Activated T-helper 2 cell treated with anti-CD3 and anti-CD28 coated beads, Interferon-gamma antibody, Interleukin-2, Interleukin-4, amounts not matched to agents 10 μg/mL and 5 μg/mL and 100 μg/mL, durations not matched to agents 14 hours and 24 hours and 36 hours (primary cell): ENCODE measurements around the gene NLN. TPM values are rescaled to one million over a fixed set of nuclear protein-coding genes. Genes with fewer than 3 reads are reported as not detected.
A peak's percentile ranks its signal among the peaks of the same experiment; 100 is the strongest.
"Not testable (repeated sequence)": the region's sequence is repeated elsewhere in the genome, so short reads cannot be mapped to it uniquely, and the experiment has no call there.

Experiments used
- DNase-seq: peaks from one replicate; pipeline ENCODE4 v3.0.0; 2021; ENCODE audit warnings: low spot score
- H3K27ac Mint-ChIP-seq: one replicate; pipeline ENCODE4 v1.8.0; 2021; ENCODE audit warnings: mixed read lengths
- H3K27me3 Mint-ChIP-seq: one replicate; pipeline ENCODE4 v1.8.0; 2021; ENCODE audit warnings: low read depth, mixed read lengths
- H3K36me3 Mint-ChIP-seq: one replicate; pipeline ENCODE4 v1.8.0; 2021; ENCODE audit warnings: low read depth, mixed read lengths
- H3K4me1 Mint-ChIP-seq: one replicate; pipeline ENCODE4 v1.8.0; 2021; ENCODE audit warnings: low read depth, mixed read lengths
- H3K4me3 Mint-ChIP-seq: one replicate; pipeline ENCODE4 v1.8.0; 2021; ENCODE audit warnings: low read depth, mild to moderate bottlenecking, moderate library complexity, mixed read lengths
- H3K9me3 Mint-ChIP-seq: one replicate; pipeline ENCODE4 v1.8.0; 2021; ENCODE audit warnings: mixed read lengths
- intact Hi-C: fragments of 100-400 bp; cut with micrococcal nuclease; formaldehyde crosslinking; loops from one replicate; pipeline ENCODE4 v1.15.1; 2023
- total RNA-seq: library from RNA; stranded (reverse); gene quantifications from 2 replicates; pipeline ENCODE4 v1.2.3, GENCODE V29; 2022

Gene NLN
- 22.5 and 22.8 TPM in 2 replicates for total RNA-seq

DNA sequence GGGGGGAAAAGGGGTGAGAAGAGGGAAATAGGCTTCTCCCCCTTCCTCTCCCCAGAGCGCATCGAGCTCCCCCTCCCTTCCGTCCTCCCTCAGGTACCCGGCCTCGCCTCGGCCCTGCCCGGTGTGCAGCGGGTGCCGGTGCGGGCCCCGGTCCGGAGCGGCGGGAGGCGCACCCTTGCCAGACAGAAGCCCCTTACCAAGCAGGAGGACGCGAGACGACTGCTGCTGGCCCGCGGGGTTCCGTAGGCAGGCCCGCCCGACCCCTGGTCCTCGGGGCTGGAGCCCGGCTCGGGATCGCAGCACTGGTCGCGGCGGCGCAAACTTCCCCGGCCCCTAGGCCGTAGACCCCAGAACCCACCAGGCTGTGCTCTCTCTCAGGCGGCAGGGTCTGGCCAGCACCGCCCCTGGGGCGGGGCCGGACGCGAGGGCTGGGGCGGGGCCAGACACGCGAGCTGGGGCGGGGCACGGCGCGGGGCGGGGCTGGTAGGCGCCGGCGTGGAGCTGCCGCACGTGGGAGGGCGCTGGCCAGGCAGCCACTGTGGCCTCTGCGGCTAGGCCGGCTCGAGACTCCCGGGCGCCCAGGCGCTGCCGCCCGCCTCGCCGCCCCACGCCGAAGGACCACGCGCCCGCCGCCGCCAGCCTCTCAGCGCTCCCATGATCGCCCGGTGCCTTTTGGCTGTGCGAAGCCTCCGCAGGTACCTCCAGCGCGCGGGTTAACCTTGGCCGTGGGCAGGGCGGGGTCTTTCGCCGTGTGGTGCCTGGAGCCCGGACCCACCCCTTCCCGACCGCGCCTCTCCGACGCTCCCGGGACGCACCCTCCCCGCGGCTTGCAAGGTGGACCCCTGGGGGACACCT, at the start of gene NLN, which contains the start of gene SGTB:
NLN (plus strand) TSS at position 486 of the 855 bp plus-strand sequence; CDS start at position 655, 169 bp downstream.
SGTB (minus strand) TSS at position 390 of the 855 bp plus-strand sequence. CDS start 1,302 bp downstream, outside the sequence.
- intact Hi-C loops: loop anchor here (1.0 to 5.0 kb wide), 6 partner anchors 97 to 1480 kb away; partner anchors contain the start of genes ADAMTS6, CENPK, ERBIN and PPWD1
- Mint-ChIP-seq H3K27me3 (no peaks in the 10 kb centered on the region), H3K9me3 (no peaks in the 10 kb centered on the region), H3K27ac (peak within 1 kb of the TSS; percentile 88), H3K4me1 (peaks cover 29% of the 10 kb centered on the region), H3K36me3 (peaks cover 3% of the 10 kb centered on the region), H3K4me3 (peak within 1 kb of the TSS; percentile 93)
- DNase-seq: peak; percentile 79

DNA sequence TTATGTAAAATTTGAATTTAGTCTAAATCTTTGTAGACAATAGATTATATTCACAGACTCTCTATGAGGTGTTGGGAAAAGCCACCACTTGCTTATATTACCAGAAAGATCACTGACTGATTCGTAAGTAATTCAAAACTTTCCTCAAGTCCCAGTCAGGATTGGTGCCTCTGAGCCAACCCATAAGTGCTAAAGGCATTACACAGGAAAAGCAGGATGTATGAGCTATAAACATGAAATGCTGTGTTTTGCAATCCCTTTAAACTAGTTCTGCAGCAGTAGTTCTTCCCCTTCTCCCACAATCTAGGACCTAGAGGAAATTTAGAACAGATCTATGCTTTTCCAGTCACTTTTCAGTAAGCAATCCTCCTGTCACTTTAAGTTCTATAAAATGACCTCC, 49.2 kb upstream of the NLN start:
- no peaks in the 10 kb centered on the region for H3K4me1 Mint-ChIP-seq
- H3K4me3 Mint-ChIP-seq: no peak overlapping the region
- H3K27ac Mint-ChIP-seq: no peak overlapping the region
- peaks cover 15% of the 10 kb centered on the region for H3K36me3 Mint-ChIP-seq
- no peaks in the 10 kb centered on the region for H3K27me3 Mint-ChIP-seq
- no peak for DNase-seq
- intact Hi-C loops: no loop called here
- no peaks in the 10 kb centered on the region for H3K9me3 Mint-ChIP-seq

DNA sequence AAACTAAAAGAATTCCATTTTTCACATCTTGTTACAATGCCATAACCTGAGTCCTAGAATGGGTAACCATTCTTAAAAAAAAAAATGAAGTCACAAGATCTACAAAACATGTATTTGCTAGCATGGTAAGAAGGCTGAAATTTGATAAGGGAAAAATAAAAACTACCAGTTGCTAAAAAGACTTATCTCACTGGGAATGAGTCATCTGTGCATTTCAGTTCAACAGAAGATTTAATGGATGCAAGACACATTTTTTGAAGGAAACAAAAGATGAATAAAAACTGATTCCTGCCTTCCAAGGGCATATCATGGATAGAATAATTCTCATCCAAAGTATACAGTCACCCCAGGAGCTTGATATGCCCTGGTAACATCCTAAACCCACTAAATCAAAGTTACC, 47.3 kb upstream of the NLN start:
- Mint-ChIP-seq H3K27ac (no peak overlapping the region), H3K36me3 (peaks cover 22% of the 10 kb centered on the region)
- intact Hi-C loops: no loop called here

DNA sequence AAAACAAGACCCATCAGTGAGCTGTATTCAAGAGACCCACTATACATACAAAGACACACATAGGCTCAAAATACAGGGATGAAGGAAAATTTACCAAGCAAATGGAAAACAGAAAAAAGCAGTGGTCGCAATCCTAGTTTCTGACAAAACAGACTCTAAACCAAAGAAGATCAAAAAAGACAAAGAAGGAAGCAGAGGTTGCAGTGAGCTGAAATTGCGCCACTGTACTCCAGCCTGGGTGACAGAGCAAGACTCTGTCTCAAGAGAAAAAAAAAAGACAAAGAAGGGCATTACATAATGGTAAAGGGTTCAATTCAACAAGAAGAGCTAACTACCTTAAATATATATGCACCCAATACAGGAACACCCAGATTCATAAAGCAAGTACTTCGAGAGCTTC, 45.9 kb upstream of the NLN start:
- H3K4me3 Mint-ChIP-seq, H3K9me3 Mint-ChIP-seq, H3K4me1 Mint-ChIP-seq, intact Hi-C loops, DNase-seq, H3K27ac Mint-ChIP-seq, H3K27me3 Mint-ChIP-seq: not testable (repeated sequence)
- peaks cover 30% of the 10 kb centered on the region for H3K36me3 Mint-ChIP-seq

More for the DNA sequence above, 47.3 kb upstream of the NLN start:
- Mint-ChIP-seq H3K9me3 (no peaks in the 10 kb centered on the region), H3K4me3 (no peak overlapping the region), H3K4me1 (no peaks in the 10 kb centered on the region), H3K27me3 (no peaks in the 10 kb centered on the region)
- DNase-seq: no peak

DNA sequence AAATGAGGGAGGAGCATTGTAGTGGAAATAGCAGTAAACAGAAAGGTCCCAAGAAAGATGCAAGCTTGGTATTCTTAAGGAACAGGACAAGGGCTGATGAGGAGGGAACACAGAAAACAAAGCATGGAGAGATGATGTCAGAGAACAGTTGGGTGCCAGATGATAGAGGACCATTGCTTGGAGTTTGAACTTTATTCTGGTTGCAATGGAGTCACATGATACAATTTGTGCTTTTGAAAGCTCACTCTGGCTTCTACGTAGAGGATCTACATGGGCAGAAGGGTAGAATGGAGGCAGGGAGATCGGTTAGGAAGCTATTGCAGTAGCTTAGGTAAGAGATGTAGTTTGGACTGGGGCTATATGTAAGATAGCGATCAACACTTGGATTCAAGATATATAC, 39.9 kb upstream of the NLN start:
- Mint-ChIP-seq H3K9me3 (no peaks in the 10 kb centered on the region), H3K4me1 (no peaks in the 10 kb centered on the region), H3K27me3 (no peaks in the 10 kb centered on the region), H3K4me3 (no peak overlapping the region), H3K36me3 (peaks cover 34% of the 10 kb centered on the region), H3K27ac (no peak overlapping the region)
- intact Hi-C loops: no loop called here
- DNase-seq: no peak

DNA sequence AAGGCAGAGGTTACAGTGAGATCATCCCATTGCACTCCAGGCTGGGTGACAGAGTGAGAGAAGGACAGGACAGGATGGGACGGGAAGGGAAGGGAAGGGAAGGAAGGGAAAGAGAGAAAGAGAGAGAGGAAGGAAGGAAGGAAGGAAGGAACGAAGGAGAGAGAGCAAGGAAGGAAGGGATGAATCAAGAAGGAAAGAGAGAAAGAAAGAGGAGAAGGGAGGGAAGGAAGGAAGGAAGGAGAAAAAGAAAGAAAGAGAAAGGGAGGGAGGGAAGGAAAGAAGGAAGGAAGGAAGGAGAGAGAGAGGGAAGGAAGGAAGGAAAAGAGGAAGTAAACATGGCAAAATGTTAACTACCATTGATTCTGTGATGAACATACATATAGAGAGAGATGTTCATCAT, 28.9 kb upstream of the NLN start:
- Mint-ChIP-seq H3K36me3 (peaks cover 4% of the 10 kb centered on the region), H3K4me1 (no peaks in the 10 kb centered on the region)

DNA sequence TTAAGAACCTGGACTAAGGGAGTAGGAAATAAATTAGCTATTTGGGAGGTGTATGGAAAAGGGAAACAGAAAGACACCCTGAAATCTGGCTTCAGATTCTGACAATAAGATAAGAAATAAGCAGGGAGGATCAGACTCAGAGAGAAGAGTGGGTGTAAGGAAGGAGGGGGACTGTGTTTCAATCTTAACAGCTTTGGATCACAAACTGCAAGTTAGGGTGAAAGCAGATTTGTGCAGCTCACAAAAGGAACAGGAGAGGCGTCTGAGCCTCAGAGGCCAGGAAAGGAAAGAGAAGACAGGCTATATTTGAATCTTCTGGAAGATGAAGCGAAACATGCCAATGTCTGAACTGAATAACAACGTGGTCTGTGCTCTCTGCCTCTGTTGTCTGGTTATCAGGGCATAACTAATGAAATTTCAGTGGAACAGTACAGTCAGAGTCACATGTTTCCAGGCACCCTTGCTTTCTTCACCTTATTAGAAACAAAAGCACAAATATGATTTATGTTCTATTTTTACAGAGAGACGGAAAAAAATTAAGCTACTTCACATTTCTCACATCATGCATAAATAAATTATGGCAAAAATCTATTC, 26.7 kb upstream of the NLN start:
- Mint-ChIP-seq H3K27me3 (no peaks in the 10 kb centered on the region), H3K9me3 (no peaks in the 10 kb centered on the region), H3K4me1 (no peaks in the 10 kb centered on the region), H3K4me3 (no peak overlapping the region), H3K27ac (no peak overlapping the region), H3K36me3 (peaks cover 22% of the 10 kb centered on the region)
- intact Hi-C loops: no loop called here
- no peak for DNase-seq

More for the DNA sequence above, 28.9 kb upstream of the NLN start:
- H3K9me3 Mint-ChIP-seq: no peaks in the 10 kb centered on the region
- DNase-seq: no peak
- no peaks in the 10 kb centered on the region for H3K27me3 Mint-ChIP-seq
- no peak overlapping the region for H3K4me3 Mint-ChIP-seq
- intact Hi-C loops: no loop called here
- H3K27ac Mint-ChIP-seq: no peak overlapping the region

DNA sequence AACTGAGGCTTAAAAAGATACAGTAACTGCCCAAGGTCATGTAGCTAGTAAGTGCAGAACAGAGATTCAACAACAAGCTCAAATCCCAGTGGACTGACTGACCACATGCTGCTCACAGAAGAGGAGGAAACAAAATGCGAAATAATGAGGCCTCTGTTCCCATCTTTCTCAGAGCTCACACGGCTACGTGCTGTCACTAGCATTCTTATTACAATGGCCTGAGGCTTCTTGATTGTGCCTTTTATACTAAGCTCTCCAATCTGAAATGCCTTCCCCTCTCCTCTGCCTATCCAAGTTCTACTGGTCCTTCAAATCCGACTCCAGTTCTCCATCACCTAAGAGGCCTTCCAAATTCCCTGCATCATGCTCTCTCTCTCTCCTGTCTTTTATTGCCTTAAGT, 26.1 kb upstream of the NLN start:
- intact Hi-C loops: no loop called here

DNA sequence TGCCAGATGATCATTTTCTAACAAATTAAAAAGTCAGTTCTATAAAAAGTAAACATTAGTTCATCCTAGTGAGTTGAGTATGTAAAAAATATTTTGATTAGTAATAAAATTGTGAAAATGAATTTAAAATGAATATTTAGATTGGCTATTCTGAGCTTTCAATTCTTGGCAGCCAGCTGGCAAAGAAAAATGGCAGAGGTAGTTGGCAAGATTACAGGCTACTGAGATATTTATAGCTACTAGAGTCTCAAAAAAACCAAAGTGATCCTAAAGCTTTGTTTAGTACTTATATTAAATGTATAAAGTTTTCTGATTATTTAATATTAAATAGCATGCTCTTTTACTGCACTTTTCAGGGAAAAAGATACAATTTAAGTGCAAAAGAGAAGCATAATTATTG, 25.1 kb upstream of the NLN start:
- no peak overlapping the region for H3K4me3 Mint-ChIP-seq
- peaks cover 18% of the 10 kb centered on the region for H3K36me3 Mint-ChIP-seq
- intact Hi-C loops: no loop called here
- H3K9me3 Mint-ChIP-seq: no peaks in the 10 kb centered on the region
- H3K4me1 Mint-ChIP-seq: no peaks in the 10 kb centered on the region
- DNase-seq: no peak
- H3K27ac Mint-ChIP-seq: no peak overlapping the region
- H3K27me3 Mint-ChIP-seq: no peaks in the 10 kb centered on the region

More for the DNA sequence above, 26.1 kb upstream of the NLN start:
- H3K27me3 Mint-ChIP-seq: no peaks in the 10 kb centered on the region
- H3K4me1 Mint-ChIP-seq: no peaks in the 10 kb centered on the region
- peaks cover 19% of the 10 kb centered on the region for H3K36me3 Mint-ChIP-seq
- no peak for DNase-seq
- H3K27ac Mint-ChIP-seq: no peak overlapping the region
- H3K9me3 Mint-ChIP-seq: no peaks in the 10 kb centered on the region
- H3K4me3 Mint-ChIP-seq: no peak overlapping the region

DNA sequence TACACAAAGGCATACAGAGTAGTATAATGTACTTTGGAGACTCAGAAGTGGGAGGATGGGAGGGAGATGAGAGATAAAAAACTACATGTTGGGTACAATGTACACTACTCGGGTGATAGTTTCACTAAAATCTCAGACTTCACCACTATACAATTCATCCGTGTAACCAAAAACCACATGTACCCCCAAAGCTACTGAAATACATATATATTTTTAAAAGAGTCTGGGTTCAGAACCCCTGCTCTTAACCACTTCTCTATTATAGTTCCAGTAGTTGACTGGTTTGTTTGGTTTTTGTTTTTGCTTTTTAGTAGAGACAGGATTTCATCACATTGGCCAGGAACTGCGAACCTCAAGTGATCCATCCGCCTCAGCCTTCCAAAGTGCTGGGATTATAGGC, 22.7 kb upstream of the NLN start:
- H3K36me3 Mint-ChIP-seq: peaks cover 22% of the 10 kb centered on the region
- H3K27ac Mint-ChIP-seq: no peak overlapping the region
- DNase-seq: no peak
- H3K9me3 Mint-ChIP-seq: no peaks in the 10 kb centered on the region
- H3K4me3 Mint-ChIP-seq: no peak overlapping the region
- intact Hi-C loops: no loop called here
- H3K27me3 Mint-ChIP-seq: no peaks in the 10 kb centered on the region
- no peaks in the 10 kb centered on the region for H3K4me1 Mint-ChIP-seq

DNA sequence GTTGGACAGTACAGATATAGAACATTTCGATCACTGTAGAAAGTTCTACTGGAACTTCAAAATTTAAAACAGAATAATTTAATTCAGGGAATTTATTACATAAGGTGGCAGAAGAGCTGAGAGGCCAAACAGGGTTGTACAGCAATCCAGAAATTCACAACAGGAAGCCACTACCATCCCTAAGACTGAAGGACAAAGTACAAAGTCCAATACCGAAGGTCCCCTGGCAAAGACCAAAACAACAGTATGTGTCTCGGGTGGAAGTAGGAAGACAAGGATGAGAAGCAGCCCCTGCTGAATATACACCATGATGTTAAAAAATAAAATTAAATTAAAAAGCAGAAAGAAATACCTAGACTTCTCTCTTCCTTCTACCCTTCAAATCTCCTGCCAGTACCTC, 20.0 kb upstream of the NLN start:
- no peaks in the 10 kb centered on the region for H3K27me3 Mint-ChIP-seq
- H3K36me3 Mint-ChIP-seq: peaks cover 25% of the 10 kb centered on the region
- H3K27ac Mint-ChIP-seq: no peak overlapping the region
- H3K4me3 Mint-ChIP-seq: no peak overlapping the region
- DNase-seq: no peak
- H3K4me1 Mint-ChIP-seq: peaks cover 3% of the 10 kb centered on the region
- H3K9me3 Mint-ChIP-seq: no peaks in the 10 kb centered on the region
- intact Hi-C loops: no loop called here

DNA sequence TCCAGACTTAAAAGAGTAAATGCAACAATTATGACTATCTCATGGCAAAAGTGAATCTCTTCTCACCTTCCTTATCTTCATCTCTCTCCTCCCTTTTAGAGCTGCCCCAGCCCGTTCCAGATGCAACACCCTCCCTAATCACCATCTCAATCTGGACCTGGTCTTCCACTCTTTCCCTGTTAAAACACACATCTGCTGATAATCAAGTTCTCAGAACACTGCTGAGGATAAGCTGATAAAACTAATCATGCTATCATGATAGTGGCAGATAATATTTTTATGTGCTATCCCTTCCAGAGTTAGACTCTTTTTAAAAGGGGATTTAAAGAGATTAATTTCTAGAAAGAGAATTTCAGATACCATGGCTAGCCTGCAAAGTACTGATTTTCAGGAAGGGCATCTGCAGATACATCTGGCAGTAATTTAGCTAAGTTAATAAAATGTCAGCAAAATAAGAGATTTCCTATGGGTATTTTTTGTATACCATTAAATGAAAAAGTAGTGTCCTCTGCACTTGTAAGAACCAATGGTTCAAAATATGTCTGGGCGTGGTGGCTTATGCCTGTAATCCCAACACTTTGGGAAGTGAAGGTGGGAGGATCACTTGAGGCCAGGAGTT, 17.3 kb upstream of the NLN start:
- H3K9me3 Mint-ChIP-seq: no peaks in the 10 kb centered on the region
- DNase-seq: no peak
- peak overlapping the region; percentile 44 for H3K27ac Mint-ChIP-seq
- H3K4me1 Mint-ChIP-seq: peaks cover 3% of the 10 kb centered on the region
- H3K27me3 Mint-ChIP-seq: no peaks in the 10 kb centered on the region
- intact Hi-C loops: no loop called here
- no peak overlapping the region for H3K4me3 Mint-ChIP-seq
- H3K36me3 Mint-ChIP-seq: peaks cover 14% of the 10 kb centered on the region

DNA sequence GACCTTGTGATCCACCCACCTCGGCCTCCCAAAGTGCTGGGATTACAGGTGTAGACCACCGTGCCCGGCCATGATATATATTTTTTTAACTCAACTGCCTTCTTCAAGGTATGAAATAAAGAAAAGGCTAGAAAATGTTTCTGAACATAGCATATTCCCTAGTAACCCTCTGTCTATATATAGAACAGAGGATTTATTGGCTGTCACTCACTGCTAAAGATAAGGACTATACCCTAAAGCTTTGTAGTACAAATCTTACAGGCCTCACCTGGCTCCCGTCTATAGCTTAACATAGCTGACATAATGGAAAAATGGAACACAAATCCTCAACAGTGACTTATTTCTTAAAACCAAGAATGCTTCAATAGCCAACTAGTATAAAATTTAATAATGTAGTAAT, 14.3 kb upstream of the NLN start:
- H3K4me1 Mint-ChIP-seq: peaks cover 3% of the 10 kb centered on the region
- intact Hi-C loops: no loop called here
- H3K36me3 Mint-ChIP-seq: peaks cover 17% of the 10 kb centered on the region
- H3K9me3 Mint-ChIP-seq: no peaks in the 10 kb centered on the region
- no peak overlapping the region for H3K4me3 Mint-ChIP-seq
- no peak overlapping the region for H3K27ac Mint-ChIP-seq
- H3K27me3 Mint-ChIP-seq: no peaks in the 10 kb centered on the region
- no peak for DNase-seq
